AG09309 (cell line): ENCODE data around the gene AOPEP.

Source experiments
- DNase-seq: peaks from one replicate; pipeline ENCODE4 v3.0.0-alpha.2; 2010; ENCODE audit warnings: low read depth
- H3K4me3 ChIP-seq: 2 replicates; pipeline ENCODE4 v1.5.1; 2011; ENCODE audit warnings: mild to moderate bottlenecking, low read depth, low read length, moderate library complexity; ENCODE audit not compliant: control insufficient read depth
- TF ChIP-seq, protein P1 (sequence below): IDR thresholded peaks from 2 replicates; pipeline ENCODE4 v1.5.1; 2011; ENCODE audit warnings: mild to moderate bottlenecking, low read depth, low read length, inconsistent platforms; ENCODE audit not compliant: insufficient read depth, control insufficient read depth; ENCODE audit errors: missing control alignments

AOPEP gene

DNA sequence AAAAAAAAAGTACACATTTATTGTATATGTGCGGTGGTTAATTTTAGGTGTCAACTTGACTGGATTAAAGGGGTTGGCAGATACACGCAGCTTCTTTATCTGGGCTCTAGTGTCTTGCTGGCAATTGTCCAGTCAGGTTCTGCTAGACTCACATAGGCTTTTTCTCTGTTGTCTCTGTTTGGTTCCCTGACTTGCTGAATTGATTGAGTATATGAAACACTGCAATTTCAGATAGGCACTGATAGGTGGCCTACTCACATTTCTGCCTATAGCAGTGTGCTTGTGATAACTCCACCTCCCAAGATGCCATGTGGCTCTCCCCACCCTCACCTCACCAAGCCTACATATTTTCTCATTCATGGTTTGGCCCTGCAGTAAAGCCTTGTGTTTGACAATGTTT is 52.5 kb downstream of the AOPEP start:
- DNase-seq, result no peak
- H3K4me3 ChIP-seq, result no peak overlapping the region
- TF ChIP-seq, protein P1, sequence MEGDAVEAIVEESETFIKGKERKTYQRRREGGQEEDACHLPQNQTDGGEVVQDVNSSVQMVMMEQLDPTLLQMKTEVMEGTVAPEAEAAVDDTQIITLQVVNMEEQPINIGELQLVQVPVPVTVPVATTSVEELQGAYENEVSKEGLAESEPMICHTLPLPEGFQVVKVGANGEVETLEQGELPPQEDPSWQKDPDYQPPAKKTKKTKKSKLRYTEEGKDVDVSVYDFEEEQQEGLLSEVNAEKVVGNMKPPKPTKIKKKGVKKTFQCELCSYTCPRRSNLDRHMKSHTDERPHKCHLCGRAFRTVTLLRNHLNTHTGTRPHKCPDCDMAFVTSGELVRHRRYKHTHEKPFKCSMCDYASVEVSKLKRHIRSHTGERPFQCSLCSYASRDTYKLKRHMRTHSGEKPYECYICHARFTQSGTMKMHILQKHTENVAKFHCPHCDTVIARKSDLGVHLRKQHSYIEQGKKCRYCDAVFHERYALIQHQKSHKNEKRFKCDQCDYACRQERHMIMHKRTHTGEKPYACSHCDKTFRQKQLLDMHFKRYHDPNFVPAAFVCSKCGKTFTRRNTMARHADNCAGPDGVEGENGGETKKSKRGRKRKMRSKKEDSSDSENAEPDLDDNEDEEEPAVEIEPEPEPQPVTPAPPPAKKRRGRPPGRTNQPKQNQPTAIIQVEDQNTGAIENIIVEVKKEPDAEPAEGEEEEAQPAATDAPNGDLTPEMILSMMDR, result no peak

GRCh38 chr9:94779693-94780290 is 53.3 kb downstream of the AOPEP start:
- DNase-seq, result no peak
- no peak overlapping the region for H3K4me3 ChIP-seq
- TF ChIP-seq, protein P1, result no peak

DNA sequence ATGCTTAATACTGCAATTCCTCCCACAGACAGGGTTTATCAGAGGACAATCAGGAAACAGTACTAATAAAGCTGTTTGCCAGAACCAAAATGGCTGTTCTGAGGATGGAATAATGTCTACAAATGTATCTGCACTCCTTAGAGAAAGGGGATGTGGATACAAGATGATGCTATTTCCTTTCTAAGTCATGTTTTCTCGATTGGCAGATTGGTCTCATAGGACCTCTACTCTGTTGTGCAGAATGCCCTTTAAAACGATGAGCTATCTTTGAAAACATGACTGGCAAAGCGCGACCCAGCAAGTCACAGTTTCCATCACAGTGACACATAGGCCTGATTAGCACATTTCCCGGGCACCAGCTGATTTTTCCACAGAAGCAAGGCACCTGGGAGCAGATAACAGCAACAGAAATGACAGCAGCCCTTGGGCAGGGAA is 54.0 kb downstream of the AOPEP start:
- DNase-seq, result no peak
- H3K4me3 ChIP-seq, result no peak overlapping the region
- TF ChIP-seq, protein P1, result no peak

GRCh38 chr9:94782355-94783101 is 56.0 kb downstream of the AOPEP start:
- peak; percentile 66 for DNase-seq
- TF ChIP-seq, protein P1, result no peak
- no peak overlapping the region for H3K4me3 ChIP-seq

- TF ChIP-seq, protein P1, result peak; percentile 77
- peak; percentile 97 for DNase-seq
- H3K4me3 ChIP-seq, result no peak overlapping the region
Measured at GRCh38 chr9:94783102-94783682, 56.7 kb downstream of the AOPEP start.

GRCh38 chr9:94783928-94784327 is 57.4 kb downstream of the AOPEP start:
- no peak overlapping the region for H3K4me3 ChIP-seq
- TF ChIP-seq, protein P1, result no peak
- no peak for DNase-seq
